ENCODE results near the gene CCDC92B. TPM values are rescaled to one million over a fixed set of nuclear protein-coding genes. Genes with fewer than 3 reads are reported as not detected.

The CCDC92B gene
- total and polyA plus RNA-seq, 2 of the 4 experiments (the other 2 are of a cell fraction) = not detected

DNA sequence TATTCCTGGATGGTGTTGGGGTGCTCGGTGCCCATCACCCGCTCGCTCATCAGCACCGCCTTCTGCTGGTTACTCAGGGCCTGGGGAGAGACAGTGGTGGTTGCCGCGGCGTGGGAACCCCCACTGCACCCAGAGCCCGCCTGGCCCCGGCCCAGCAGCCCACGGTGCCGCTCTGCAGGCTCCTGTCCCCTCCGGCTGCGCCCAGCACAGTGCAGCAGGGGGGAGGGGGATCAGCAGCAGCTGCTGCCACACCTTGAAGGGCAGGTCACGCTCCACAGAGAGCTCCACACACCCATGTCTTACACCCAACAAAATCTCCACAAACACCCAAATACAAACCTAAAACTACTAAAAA is 56.7 kb downstream of the CCDC92B start:
- Histone ChIP-seq H3K4me1 (ENCODE audit: control insufficient read depth, insufficient read depth, low read length) (no peaks in the 10 kb centered on the region), H3K9ac (ENCODE audit: low read depth, low read length) (no peak overlapping the region), H2BK20ac (ENCODE audit: low read depth, low read length) (no peak overlapping the region), H3K4me3 (ENCODE audit: insufficient read depth, low read depth, low read length) (no peak overlapping the region), H3K9me1 (ENCODE audit: insufficient read depth, low read length) (0 out of 2 replicates have a peak, but pooled peaks cover 2% of the 10 kb centered on the region), H3K36me3 (ENCODE audit: control insufficient read depth, insufficient read depth, low read length) (peaks cover 40% of the 10 kb centered on the region), H3K18ac (ENCODE audit: low read depth, low read length) (no peak overlapping the region), H4K20me1 (ENCODE audit: insufficient read depth, low read length) (peaks cover 6% of the 10 kb centered on the region), H2BK15ac (ENCODE audit: low read depth, low read length) (no peak overlapping the region), H3K79me1 (ENCODE audit: low read depth in 1 of 2, low read length in 2 of 2) (peaks cover 0 to 17% of the 10 kb centered on the region in 2 experiments; a peak in 2 of 4 replicates), H3K4ac (ENCODE audit: low read depth, low read length) (no peak overlapping the region), H2BK120ac (ENCODE audit: low read depth, low read length) (no peak overlapping the region), H3K56ac (ENCODE audit: extremely low read depth, insufficient read depth, low read length) (no peak overlapping the region), H3K9me3 (ENCODE audit: control insufficient read depth, insufficient read depth, low read length) (no peaks in the 10 kb centered on the region), H3K4me2 (ENCODE audit: low read depth, low read length) (no peak overlapping the region), H3K14ac (replicated peaks; ENCODE audit: low read depth, low read length) (no peak overlapping the region), H4K5ac (ENCODE audit: low read depth, low read length) (no peak overlapping the region), H4K91ac (ENCODE audit: insufficient read depth, low read depth, low read length) (no peak overlapping the region), H3K27me3 (ENCODE audit: control insufficient read depth, insufficient read depth, low read length) (no peaks in the 10 kb centered on the region), H2BK5ac (ENCODE audit: low read depth, low read length, poor library complexity, severe bottlenecking) (no peak overlapping the region), H3K27ac (ENCODE audit: insufficient read depth, low read length) (no peak overlapping the region), H4K8ac (ENCODE audit: low read depth in 2 of 2, low read length in 2 of 2) (no peak overlapping the region), H2AK9ac (replicated peaks; ENCODE audit: low read depth, low read length, poor library complexity) (no peak overlapping the region), H3K23ac (ENCODE audit: low read depth, low read length) (no peak overlapping the region), H2AFZ (replicated peaks; ENCODE audit: low read length, poor library complexity) (no peak overlapping the region), H2AK5ac (ENCODE audit: low read depth, low read length) (no peak overlapping the region)
- in situ Hi-C loops (cut with MboI; ENCODE audit: low sequenced_read_pairs) (no loop called here), intact Hi-C loops (cut with micrococcal nuclease) (no loop called here), dilution Hi-C loops (cut with HindIII; ENCODE audit: low sequenced_read_pairs, unreplicated experiment) (no loop called here)
- ATAC-seq (ENCODE audit: low read depth) = no peak
- BruUV-seq (replicated peaks) = no TSS peak
- TF ChIP-seq MAFK (IDR thresholded peaks at IDR 0.05; ENCODE audit: low read depth, low read length) (no peak), POLR2A (IDR thresholded peaks at IDR 0.05; ENCODE audit: low read depth, low read length) (no peak), MXI1 (IDR thresholded peaks at IDR 0.05; ENCODE audit: borderline replicate concordance, low read depth, low read length) (no peak), RFX5 (IDR thresholded peaks at IDR 0.05; ENCODE audit: low read depth, low read length) (no peak), MAZ (IDR thresholded peaks at IDR 0.05; ENCODE audit: borderline replicate concordance, low read depth, low read length) (no peak), FOS (IDR thresholded peaks at IDR 0.05; ENCODE audit: low read depth, low read length) (no peak), CHD1 (IDR thresholded peaks at IDR 0.05; ENCODE audit: low read depth, low read length) (no peak), RAD21 (IDR thresholded peaks at IDR 0.05; ENCODE audit: low read length) (no peak), CEBPB (IDR thresholded peaks at IDR 0.05; ENCODE audit: low read depth, low read length) (no peak), SMC3 (IDR thresholded peaks at IDR 0.05; ENCODE audit: low read depth, low read length) (no peak), RCOR1 (IDR thresholded peaks at IDR 0.05; ENCODE audit: insufficient replicate concordance, low read length) (no peak)
- TF ChIP-seq, protein P1, sequence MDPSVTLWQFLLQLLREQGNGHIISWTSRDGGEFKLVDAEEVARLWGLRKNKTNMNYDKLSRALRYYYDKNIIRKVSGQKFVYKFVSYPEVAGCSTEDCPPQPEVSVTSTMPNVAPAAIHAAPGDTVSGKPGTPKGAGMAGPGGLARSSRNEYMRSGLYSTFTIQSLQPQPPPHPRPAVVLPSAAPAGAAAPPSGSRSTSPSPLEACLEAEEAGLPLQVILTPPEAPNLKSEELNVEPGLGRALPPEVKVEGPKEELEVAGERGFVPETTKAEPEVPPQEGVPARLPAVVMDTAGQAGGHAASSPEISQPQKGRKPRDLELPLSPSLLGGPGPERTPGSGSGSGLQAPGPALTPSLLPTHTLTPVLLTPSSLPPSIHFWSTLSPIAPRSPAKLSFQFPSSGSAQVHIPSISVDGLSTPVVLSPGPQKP (IDR thresholded peaks at IDR 0.05; ENCODE audit: borderline replicate concordance, low read depth, low read length) = no peak
- TF ChIP-seq, protein P2, sequence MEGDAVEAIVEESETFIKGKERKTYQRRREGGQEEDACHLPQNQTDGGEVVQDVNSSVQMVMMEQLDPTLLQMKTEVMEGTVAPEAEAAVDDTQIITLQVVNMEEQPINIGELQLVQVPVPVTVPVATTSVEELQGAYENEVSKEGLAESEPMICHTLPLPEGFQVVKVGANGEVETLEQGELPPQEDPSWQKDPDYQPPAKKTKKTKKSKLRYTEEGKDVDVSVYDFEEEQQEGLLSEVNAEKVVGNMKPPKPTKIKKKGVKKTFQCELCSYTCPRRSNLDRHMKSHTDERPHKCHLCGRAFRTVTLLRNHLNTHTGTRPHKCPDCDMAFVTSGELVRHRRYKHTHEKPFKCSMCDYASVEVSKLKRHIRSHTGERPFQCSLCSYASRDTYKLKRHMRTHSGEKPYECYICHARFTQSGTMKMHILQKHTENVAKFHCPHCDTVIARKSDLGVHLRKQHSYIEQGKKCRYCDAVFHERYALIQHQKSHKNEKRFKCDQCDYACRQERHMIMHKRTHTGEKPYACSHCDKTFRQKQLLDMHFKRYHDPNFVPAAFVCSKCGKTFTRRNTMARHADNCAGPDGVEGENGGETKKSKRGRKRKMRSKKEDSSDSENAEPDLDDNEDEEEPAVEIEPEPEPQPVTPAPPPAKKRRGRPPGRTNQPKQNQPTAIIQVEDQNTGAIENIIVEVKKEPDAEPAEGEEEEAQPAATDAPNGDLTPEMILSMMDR (conservative IDR thresholded peaks at IDR 0.05; ENCODE audit: low read depth, low read length) = no peak
- DNase-seq = no peak
- ChIA-PET CTCF (no interaction called here), POLR2A (ENCODE audit: unreplicated experiment) (no interaction called here)
- no CpG with 5 or more reads among the region's 14 CpGs for WGBS, 2 experiments (ENCODE audit: extremely low coverage in 2 of 2, insufficient read length in 1 of 2)

Data from IMR-90 (cell line).